ENCODE data around the gene DDT.
"Not testable (repeated sequence)": the region's sequence is repeated elsewhere in the genome, so short reads cannot be mapped to it uniquely, and the experiment has no call there.

Gene DDT
- total RNA-seq, result 5.1 to 15.3 (median 10.2) reads per million in 18 experiments

- not testable (repeated sequence) for DNase-seq
These were observed at the start of gene DDT for GRCh38 chr22:23974345-23974744. Gene DDT (minus strand): TSS chr22:23974441. CDS start chr22:23974414, 27 bp downstream.

DNA sequence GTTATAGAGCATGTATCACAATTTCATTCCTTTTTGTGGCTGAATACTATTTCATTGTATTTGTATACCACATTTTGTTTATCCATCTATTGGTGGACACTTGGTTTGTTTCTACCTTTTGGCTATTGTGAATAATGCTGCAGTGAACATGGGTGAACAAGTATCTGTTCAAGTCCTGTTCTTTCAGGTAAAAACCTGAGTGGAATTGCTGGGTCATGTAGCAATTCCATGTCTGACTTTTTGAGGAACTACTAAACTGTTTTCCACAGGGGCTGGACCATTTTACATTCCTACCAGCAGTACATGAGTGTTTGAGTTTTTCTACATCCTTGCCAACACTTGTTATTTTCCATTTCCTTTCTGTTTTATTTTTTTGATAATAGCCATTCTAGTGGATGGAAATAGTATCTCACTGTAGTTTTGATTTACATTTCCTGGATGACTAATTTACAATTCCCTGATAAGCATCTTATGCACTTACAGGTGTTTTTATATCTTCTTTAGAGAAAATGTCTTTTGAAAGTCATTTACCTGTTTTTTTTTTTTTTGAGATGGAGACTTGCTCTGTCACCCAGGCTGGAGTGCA is 49.1 kb upstream of the DDT start:
- no peak for DNase-seq

GRCh38 chr22:24021304-24021703 is 47.1 kb upstream of the DDT start:
- DNase-seq, result no peak

DNA sequence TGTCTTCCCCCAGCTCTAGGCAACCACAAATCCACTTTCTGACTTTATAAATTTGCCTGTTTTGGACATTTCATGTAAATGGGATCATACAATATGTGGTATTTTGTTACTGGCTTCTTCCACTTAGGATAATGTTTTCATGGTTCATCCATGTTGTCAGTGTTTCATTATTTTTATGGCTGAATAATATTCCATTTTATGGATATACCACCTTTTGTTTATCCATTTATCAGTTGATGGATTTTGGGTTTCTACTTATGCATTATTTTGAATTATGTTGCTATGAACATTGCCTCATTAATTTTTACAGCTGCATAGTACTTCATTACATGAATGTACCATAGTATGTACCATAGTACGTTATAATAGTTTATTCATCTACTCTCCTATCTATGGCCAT is 41.9 kb upstream of the DDT start:
- DNase-seq, result no peak

GRCh38 chr22:24011735-24012068 is 37.5 kb upstream of the DDT start:
- no peak for DNase-seq

DNA sequence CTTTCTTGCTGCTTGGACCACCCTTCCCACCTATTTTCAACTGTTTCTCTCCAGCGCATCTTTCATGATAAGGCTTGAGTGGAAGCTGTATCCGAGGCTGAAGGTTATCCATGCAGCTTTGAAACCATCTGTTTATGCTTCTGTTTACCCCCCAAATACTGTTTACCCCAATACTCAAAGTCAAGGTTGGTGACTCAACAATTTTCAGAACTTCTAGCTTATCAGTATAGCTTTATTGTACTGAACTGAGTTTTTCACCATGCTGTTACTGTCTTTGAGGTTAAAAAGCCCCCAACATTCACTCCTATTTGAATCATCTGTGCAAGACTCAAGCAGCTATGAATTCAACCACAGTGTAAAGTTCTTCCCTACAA is 35.8 kb upstream of the DDT start:
- no peak for DNase-seq

DNA sequence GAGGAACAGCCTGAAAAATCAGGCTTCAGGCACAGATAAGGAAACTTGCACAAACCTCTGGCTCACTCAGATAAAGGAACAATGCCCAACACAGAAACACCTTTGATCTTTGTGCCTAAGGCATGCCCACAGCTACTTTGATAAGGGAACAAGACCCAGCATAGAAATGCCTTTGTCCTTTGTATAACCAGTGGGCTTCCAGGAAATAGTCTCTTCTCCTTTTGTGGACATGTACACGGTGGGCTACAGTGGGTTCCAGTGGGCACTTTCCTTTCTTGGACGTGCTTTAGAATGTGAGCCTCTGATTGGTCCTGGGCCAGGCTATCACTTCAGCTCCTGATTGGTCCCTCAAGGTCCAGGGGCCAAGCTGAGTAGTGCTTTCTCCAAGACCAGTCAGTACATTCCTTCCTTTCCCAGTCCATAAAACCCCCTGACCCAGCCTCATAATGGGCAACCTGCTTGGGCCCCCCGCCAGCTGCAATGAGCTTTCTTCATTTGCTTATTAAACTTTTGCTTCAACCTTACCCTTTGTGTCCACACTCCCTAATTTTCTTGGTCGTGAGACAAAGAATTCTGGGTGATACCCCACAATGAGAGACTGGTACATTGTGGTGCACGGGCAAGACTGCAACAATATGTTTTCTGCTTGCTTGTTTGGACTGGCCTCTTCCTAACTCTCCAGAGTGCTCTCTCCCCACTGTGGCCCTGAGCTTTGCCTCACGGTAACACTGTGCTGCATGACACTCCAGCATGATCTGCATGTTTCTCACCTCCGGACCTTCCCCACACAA is 35.2 kb upstream of the DDT start:
- no peak for DNase-seq

DNA sequence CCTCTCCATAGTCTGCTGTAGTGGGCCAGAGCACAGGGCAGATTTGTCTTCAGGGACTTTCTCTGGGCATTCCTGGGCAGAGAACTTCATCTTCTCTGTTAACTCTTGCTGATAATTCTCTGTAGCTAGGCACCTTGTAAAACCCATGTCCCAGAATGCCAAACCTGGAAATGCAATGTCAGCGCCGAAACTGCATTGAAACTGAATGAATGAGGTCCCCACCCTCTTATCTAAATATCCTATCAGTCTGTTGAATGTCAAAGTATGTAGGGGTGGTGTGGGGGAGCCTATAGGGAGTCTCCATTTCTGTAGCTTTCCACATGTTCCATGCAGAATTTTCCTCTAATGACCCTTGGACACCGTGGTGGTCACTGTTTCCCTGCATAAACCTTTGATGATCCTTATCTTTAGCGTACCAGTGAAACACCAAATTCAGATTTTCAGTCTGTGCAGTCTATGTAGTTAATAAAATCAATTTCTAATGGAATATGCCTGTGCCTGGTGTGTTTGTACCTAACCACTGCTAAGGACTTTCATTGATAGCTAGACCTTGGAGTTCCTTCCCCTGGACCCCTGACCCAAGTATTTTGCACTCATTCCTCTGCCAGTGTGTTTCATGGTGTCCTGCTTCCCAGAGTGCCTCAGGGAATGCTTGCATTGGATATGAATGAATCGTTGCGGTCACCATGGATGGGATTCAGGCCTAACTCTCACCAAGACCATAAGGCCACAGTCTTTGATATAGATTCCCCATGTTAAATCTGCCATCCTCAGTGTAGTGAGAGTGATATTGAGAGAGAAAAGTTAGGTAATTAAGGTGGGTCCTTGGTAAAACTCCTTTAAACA is 34.4 kb upstream of the DDT start:
- DNase-seq, result no peak

- DNase-seq, result no peak
These were observed 33.7 kb upstream of the DDT start for GRCh38 chr22:24008022-24008283.

GRCh38 chr22:24007253-24008021 is 33.2 kb upstream of the DDT start:
- DNase-seq, result no peak

DNA sequence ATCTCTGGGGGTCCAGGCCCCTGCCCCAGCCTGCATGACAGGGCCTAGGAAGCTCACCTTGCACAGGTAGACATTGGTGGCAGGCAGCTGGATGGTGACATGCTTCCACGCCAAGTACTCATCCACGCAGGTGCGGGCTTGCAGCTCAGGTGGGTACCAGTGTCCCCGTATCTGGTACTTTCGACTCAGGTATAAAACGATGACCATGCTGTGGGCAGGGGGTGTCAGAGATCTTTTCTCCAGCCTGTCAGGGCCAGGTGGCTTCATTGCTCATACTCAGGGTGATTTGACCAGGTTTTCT is 32.6 kb upstream of the DDT start:
- DNase-seq, result no peak

DNA sequence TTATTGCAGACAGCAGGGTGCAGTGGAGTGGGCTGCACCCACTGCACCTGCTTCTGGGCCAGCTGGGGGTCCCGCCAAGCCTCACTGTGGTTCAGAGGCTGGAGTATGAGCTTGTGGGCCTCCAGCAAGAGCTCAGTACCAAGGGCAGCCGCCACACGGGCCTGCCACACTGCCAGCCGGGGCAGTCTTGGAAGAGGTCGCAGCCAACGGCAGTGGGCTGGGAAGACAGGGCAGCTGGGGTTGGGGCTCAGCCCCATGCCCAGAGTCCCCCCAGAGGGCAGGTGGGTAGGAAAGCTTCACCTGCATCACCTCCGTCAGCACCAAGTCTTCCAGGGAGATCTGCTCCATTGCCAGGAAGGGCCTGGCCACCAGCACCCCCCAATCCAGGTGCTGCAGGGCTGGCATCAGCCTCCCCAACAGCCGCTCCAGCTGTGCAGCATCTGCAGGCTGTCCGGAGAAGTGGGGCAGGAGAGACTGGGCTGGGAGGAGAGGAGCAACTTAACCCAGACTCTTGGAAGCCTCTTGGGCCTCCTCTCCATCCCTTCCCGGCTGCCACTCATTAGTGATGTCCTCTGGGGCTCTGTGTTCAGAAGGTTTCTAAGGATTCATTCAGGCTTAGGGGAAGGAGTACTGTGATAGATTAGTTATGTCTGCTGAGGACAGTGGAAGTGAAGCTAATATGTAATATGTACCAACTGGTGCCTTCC is 32.1 kb upstream of the DDT start:
- DNase-seq, result no peak

DNA sequence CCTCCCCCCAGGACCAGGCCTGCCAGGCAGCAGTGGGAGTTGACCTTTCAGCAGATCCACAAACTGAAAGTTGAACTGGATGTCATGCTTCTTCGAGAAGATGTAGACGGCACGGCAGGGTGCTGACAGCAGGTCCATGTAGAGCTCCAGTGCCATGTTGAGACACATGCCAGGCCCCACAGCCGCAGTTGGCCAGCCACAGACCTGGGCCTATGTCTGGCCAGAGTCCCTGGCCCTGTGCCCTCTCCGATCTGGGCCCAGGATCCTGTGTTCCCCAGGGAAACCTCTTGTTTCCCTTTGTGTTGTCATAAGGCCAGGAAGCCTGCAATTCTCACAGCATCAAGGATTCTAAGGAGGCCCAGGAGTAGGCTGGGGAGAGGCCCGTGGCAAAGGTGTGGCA is 31.0 kb upstream of the DDT start, which contains the start of gene GSTT4:
Gene GSTT4 (minus strand): TSS at position 253 of the 400 bp plus-strand sequence. CDS start 97 bp downstream, at position 156.
- DNase-seq, result no peak

DNA sequence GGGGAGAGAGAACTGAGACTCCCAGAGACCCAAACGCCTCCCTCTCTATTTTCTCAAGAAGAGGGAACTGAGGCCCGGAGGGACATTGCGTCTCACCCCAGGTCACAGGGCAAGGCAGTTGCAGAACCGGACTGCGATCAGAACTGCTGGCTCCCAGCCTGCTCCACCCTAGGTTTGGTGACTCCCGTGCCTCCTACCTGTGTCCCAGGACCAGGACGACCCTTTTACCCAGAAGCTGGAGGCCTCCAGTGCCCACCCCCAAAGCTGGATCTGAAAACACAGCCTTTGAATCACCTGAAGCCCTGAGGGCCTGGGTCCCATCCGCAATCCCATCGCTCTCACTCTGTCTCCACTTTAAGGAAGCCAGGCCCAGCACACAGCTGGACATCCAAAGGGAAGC is 29.6 kb upstream of the DDT start:
- DNase-seq, result no peak

- no peak for DNase-seq
These were observed 28.6 kb upstream of the DDT start for GRCh38 chr22:24002851-24003250.

- DNase-seq, result no peak
These were observed 28.0 kb upstream of the DDT start for GRCh38 chr22:24002272-24002671.

DNA sequence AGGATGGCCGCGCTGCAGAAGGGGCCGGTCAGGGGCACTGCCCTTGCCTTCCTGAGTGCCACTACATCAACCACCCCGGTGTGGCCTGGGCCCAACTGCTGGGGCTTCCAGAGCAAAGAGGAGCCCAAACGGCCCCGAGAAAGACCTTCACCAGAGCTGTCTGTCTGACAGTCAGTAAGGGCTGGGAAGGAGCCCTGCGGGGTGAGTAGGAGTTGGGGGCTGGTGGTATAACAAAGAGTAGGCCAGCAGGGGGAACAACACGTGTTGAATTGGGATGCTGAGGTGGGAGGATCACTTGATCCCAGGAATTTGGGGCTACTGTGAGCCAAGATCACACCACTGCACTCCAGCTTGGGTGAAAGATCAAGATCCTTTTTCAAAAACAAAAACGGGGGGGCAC is 27.1 kb upstream of the DDT start:
- no peak for DNase-seq

DNA sequence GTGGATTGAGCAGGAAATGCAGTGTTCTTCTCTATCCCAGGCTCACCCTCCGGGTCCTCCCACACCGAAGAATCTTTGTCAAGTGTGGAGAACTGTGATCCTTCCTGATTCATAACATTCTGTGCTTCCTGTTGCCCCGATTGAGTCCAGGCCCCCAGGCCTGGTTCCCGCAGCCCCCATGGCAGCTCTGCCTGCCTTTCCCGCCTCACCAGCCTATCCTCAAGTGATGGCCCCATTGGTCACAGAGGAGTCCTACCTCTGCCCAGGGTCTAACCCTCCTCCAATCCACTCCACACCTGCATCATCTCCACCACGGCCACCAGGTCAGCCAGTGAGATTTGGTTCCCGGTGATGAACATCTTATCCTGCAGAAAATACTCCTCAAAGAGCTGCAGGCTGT is 25.5 kb upstream of the DDT start:
- DNase-seq, result not testable (repeated sequence)

- DNase-seq, result no peak
These were observed 22.9 kb upstream of the DDT start for GRCh38 chr22:23997092-23997491.

DNA sequence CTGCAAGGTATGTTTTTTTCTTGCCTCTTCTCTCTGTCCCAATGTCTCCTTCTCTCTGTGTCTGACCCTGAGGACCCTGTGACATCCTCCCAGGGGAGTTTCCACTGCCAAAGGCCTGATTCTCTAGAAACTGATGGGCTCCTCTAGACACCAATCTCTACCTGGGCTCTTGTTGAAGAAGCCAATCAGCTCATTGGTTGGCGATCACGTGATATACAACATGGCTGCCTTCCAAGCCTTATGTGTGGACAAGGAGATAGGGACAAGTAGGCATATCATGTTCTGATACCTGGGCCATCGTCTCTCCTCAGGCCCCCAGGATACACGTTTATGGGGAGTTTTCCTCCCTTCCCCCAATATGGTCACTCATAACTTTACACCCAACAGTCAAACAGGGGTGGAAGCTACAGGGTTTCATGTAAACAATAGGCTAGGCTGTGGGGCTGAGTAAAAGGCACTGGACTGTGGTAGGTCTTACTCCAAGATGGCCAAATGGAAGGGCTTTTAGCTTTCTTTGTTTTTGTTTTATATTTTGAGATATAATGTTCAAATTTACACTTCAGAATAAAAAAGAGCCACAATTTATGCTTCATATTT is 19.4 kb upstream of the DDT start:
- not testable (repeated sequence) for DNase-seq

DNA sequence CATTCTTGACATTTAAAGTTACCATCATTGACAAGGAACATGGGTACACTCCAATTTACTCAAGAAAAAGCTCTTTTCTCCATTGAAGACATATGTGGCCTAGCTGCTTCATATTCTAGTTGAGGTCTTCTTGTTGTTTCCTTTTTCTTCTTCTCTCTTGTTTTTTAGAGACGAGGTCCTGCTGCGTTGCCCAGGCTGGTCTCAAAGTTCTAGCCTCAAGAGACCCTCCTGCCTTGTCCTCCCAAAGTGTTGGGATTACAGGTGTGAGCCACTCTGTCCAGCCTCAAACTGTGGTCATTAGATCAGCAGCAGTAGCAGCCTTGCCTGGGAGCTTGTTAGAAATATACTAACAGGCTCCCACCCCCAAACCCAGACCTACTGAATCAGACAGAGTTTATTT is 18.8 kb upstream of the DDT start:
- not testable (repeated sequence) for DNase-seq

- DNase-seq, result peak in 1 of 2 donors; percentile 19
These were observed 15.5 kb upstream of the DDT start for GRCh38 chr22:23989583-23990244.

All from inflammatory macrophage (primary cell).